ENCODE results near the gene TEKTIP1.

DNA sequence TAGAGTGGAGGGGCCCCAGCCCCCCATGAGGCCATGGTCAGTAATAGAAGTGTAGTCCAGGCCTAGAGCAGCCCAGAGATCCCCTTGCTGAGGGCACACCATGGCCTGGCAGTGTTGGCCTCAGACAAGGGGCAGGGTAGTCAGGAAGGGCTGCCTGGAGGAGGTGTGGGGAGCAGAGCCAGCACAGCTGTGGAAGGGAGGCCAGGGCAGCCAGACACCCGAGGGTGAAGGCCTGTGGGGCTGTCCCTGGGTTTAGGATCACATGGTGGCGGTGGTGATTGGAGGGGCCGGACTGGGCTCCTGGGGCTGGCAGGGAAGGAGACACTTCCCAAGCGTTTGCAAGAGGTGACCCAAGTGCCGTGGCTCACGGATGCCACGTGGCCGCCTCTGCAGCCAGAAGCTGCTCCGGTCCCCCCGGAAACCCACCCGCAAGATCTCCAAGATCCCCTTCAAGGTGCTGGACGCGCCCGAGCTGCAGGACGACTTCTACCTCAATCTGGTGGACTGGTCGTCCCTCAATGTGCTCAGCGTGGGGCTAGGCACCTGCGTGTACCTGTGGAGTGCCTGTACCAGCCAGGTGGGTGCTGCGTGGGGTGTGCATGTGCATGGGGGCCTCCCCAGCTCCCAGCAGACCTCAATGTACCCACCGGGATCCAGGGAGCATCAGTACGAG is 11.6 kb upstream of the TEKTIP1 start:
- TF ChIP-seq, protein P1, sequence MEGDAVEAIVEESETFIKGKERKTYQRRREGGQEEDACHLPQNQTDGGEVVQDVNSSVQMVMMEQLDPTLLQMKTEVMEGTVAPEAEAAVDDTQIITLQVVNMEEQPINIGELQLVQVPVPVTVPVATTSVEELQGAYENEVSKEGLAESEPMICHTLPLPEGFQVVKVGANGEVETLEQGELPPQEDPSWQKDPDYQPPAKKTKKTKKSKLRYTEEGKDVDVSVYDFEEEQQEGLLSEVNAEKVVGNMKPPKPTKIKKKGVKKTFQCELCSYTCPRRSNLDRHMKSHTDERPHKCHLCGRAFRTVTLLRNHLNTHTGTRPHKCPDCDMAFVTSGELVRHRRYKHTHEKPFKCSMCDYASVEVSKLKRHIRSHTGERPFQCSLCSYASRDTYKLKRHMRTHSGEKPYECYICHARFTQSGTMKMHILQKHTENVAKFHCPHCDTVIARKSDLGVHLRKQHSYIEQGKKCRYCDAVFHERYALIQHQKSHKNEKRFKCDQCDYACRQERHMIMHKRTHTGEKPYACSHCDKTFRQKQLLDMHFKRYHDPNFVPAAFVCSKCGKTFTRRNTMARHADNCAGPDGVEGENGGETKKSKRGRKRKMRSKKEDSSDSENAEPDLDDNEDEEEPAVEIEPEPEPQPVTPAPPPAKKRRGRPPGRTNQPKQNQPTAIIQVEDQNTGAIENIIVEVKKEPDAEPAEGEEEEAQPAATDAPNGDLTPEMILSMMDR (conservative IDR thresholded peaks at IDR 0.05 in 1 of 2, IDR thresholded peaks at IDR 0.05 in 1 of 2; ENCODE audit: low read depth in 1 of 2, low read length in 2 of 2) = no peak
- no peak for TF ChIP-seq EZH2 (IDR thresholded peaks at IDR 0.05; ENCODE audit: low read length, missing control alignments)
